ENCODE results near the gene TBC1D14. TPM values are rescaled to one million over a fixed set of nuclear protein-coding genes. Genes with fewer than 3 reads are reported as not detected.
"Not testable (repeated sequence)": the region's sequence is repeated elsewhere in the genome, so short reads cannot be mapped to it uniquely, and the experiment has no call there.

Gene TBC1D14
- polyA plus RNA-seq, 1 donor from 2014 or later: 28.2 TPM

DNA sequence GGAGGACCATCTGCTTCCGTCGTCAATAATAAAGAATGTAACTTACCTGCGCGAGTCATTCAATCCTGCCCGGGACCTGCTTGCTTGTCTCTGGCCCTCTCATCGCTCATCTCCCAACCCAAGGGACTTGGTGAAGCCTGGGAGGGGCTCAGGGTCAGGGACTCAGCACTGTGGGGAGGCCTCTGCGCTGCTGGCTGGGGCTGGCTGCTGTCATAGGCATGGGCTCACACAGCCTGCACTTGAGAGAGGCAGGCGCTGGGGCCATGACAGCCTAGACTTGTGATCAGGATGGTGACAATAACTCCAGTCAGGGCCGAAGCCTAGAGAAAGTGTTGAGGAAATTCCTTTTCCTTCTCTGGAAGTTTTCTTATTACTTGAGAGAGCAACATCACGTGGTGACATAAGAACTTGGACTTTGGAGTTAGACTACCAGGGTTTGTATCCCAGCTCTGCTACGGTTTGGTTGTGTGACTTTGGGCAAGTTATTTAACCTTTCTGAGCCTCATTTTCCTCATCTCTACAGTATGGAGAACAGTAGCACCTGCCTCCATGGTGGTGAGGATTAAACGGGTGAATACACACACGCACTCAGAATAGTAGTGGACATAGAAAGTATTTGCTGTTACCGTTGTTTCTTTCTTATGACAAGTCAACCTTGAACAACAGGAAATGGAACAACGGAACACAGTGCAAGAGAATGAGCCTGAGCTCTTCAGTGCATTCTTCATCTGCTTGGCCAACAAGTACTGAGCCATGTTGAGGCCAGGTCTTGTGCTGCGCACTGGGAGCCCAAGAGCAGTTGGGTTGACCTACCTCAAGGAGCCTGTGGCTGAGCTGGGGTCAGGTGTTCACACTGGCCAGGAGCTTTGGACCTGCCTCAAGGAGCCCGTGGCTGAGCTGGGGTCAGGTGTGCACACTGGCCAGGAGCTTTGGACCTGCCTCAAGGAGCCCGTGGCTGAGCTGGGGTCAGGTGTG is 60.5 kb downstream of the TBC1D14 start:
- Mint-ChIP-seq H3K4me3 (peak overlapping the region in 2 of 4 donors; percentile 51 to 76), H3K27ac (peak overlapping the region in 2 of 3 donors; percentile 67 to 87), H3K4me1 (peaks cover 25 to 32% (median 30%) of the 10 kb centered on the region in 3 donors), H3K27me3 (no peaks in the 10 kb centered on the region), H3K9me3 (no peaks in the 10 kb centered on the region), H3K36me3 (no peaks in the 10 kb centered on the region)

DNA sequence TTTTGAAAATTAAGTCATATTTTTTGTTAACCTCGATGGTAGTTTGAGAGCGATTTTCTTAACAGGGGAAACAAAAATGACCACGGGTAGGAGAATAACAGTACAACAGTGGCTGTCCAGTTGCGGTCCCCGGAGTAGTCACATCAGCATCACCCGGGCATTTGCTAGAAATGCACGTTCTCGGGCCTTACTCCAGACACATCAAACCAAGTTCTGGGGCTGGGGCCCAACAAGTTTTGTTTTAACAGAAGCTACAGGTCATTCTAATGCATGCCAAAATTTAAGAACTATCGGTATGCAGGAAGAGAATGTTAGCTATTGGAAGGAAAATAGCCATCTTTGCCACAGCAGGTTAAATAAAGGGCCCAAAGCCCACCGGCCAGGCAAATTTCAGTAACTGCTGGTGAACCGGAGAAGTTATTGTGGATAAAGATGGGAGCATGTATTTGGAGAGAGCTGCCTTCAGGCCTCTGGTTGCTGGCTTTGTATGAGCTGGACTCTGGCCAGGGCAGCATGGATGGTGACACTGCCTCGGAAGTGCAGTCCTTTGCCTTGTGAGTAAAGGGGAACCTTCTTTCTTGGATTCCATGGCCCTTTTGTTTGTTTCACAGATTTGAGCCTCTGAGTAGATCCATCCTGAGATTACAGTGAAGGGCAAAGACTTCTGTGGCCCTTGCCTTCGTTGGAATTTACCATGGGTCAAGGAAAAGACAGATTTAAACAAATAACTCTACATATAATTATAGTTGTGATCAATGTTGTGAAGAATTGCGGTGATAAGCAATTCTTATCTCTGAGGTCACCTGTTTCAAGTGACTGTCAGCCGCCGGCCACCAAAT is 62.1 kb downstream of the TBC1D14 start:
- Mint-ChIP-seq H3K4me1 (peaks cover 20 to 28% (median 25%) of the 10 kb centered on the region in 3 donors), H3K4me3 (no peak overlapping the region), H3K9me3 (no peaks in the 10 kb centered on the region), H3K36me3 (peaks cover 2% of the 10 kb centered on the region), H3K27ac (peak overlapping the region in 1 of 3 donors; percentile 58), H3K27me3 (no peaks in the 10 kb centered on the region)

DNA sequence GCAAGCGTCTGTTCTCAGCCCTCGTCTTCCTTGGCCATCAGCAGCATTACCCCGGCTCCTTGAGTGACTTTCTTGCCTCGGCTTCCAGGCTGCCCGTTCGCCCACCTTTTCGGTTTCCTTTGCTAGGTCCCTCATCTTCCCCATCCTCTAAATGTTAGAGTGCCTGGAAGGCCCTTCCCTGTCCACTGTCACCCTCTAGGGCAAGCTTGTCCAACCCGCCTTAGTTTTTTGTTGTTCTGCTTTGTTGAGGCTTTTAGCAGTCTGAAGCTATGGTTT is 62.7 kb downstream of the TBC1D14 start:
- Mint-ChIP-seq H3K36me3 (peaks cover 2% of the 10 kb centered on the region), H3K27ac (peak overlapping the region in 2 of 3 donors; percentile 42 to 58), H3K4me1 (peaks cover 20 to 28% (median 25%) of the 10 kb centered on the region in 3 donors), H3K27me3 (no peaks in the 10 kb centered on the region), H3K9me3 (no peaks in the 10 kb centered on the region), H3K4me3 (no peak overlapping the region)

DNA sequence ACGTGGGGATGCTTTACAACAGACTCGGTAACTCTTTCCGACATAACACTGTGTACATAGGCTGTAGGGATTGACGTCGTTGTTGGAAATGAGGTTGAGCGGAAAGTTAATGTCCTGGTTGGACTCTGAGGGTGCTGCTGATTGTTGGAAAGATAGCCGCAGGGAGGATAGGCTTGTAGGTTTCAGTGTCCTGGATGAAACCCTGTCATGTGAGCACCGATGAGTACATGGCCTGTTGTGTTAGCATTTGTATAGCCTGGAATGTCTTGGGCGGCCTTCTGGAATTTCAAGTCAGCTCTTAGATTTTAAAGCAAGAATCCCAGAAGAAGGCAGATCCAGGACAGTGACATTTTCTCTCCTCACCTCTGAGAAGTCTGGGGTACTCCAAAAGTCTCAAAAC is 63.3 kb downstream of the TBC1D14 start:
- H3K36me3 Mint-ChIP-seq: peaks cover 2% of the 10 kb centered on the region
- H3K27me3 Mint-ChIP-seq: no peaks in the 10 kb centered on the region
- no peak overlapping the region for H3K4me3 Mint-ChIP-seq
- H3K4me1 Mint-ChIP-seq: peaks cover 20 to 28% (median 25%) of the 10 kb centered on the region in 3 donors
- H3K9me3 Mint-ChIP-seq: no peaks in the 10 kb centered on the region
- H3K27ac Mint-ChIP-seq: no peak overlapping the region

DNA sequence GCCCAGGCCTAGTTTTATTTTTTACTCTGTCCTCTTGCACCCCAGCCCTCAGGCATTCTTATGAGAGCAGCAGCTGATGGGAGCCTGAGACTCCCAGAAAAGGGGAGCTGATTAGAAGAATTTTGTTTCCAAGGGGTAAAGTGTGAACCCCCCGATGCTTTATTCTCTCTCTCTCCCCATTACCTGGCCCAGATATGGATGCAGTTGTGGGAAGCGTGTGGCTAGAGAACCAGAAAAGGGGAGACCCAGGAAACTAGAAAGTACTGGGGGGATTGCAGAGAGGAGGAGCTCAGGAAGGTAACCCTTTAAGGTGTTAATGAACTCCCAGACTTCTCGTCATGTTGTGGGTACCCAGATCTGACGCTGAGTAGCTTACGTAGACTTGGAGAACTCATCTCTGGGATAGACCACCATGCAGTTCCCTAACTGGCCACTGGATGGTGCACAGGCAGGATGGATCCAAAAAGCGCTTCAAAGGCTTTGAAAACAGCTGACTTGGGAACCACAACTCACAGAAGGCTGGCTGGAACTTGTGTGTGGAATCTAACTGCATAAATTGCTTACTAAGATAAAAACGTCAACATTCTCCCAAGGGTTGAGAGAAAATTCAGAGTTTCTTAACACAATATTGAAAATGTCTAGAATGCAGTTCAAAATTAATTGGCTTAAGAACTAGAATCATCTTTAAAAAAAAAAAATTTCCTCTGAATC is 64.7 kb downstream of the TBC1D14 start:
- no peaks in the 10 kb centered on the region for H3K9me3 Mint-ChIP-seq
- peak overlapping the region in 2 of 4 donors; percentile 5 to 57 for H3K4me3 Mint-ChIP-seq
- no peaks in the 10 kb centered on the region for H3K27me3 Mint-ChIP-seq
- peaks cover 16 to 28% (median 22%) of the 10 kb centered on the region in 3 donors for H3K4me1 Mint-ChIP-seq
- H3K36me3 Mint-ChIP-seq: peaks cover 2% of the 10 kb centered on the region
- H3K27ac Mint-ChIP-seq: peak overlapping the region in 2 of 3 donors; percentile 47 to 73

DNA sequence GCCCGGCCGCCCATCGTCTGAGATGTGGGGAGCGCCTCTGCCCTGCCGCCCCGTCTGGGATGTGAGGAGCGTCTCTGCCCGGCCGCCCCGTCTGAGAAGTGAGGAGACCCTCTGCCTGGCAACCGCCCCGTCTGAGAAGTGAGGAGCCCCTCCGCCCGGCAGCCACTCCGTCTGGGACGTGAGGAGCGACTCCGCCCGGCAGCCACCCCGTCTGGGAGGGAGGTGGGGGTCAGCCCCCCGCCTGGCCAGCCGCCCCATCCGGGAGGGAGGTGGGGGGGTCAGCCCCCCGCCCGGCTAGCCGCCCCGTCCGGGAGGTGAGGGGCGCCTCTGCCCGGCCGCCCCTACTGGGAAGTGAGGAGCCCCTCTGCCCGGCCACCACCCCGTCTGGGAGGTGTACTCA is 68.2 kb downstream of the TBC1D14 start:
- peaks cover 7 to 19% (median 17%) of the 10 kb centered on the region in 3 donors for H3K4me1 Mint-ChIP-seq
- H3K27me3 Mint-ChIP-seq, H3K27ac Mint-ChIP-seq, H3K9me3 Mint-ChIP-seq, H3K36me3 Mint-ChIP-seq, H3K4me3 Mint-ChIP-seq: not testable (repeated sequence)

DNA sequence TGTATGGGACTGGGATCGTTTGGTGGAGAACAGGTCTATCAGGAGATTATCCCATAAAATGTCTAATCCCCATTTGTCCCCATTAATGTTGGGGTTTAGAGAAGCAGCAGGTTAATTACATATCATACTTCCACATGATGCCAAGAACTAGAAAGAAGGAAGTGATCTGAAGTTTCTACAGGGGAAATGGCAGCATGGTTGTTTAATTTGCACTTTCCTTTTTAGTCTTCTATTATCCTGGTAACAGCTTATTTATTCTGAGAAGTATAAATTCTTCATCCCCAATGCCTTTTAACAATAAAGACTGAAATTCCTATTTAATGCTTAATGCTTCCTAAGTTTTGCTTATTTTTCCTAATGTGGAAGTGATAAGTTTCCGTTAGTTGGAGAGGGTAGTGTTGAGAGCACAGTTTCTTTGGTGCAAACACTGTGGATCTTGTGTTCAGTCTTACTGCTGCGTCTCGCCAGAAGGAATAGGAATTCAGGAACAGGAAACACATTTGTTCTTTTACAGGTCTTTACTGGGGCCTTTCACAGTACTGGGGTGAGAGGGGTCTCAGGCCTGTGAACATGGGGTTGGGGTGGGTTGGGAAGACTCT is 74.0 kb downstream of the TBC1D14 start:
- H3K4me3 Mint-ChIP-seq: peak overlapping the region in 1 of 4 donors; percentile 78
- H3K27me3 Mint-ChIP-seq: no peaks in the 10 kb centered on the region
- peaks cover 33 to 48% (median 47%) of the 10 kb centered on the region in 3 donors for H3K4me1 Mint-ChIP-seq

DNA sequence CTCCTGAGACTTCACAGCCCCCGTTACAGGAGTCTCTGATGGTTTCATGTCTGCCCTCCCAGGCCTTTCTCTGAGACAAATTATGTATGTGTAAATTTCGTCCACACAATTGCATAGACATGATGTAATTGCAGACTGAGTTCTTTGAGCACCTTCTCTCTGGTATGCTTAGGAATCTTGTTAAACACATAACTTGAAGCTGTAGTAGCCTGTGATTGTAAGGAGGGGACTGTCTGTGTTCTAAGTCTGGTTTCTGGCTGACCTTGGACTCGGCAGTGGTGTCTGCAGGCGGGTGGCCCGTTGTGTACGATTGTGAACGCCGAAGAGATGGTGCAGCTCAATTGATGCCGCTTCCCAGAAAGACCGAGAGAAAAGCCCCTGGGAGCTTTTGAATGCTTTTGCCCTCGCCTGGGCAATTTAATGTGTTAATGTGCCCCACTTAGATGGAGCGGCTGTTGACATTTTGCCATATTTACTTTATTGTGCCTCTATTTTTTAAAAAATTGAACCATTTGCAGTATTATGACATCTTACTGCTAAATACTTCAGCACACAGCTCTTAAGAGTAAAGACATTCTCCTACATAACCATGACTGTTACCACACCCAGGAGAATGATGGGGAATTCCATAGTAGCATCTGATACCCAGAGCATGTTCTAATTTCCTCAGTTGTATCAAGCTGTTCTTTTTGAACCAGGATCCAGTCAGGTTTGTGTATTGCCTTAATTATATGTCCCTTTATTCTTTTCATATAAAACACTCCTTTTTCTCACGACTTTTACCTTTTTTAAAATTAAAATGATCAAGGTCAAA is 75.2 kb downstream of the TBC1D14 start:
- H3K4me1 Mint-ChIP-seq: peaks cover 42 to 56% (median 53%) of the 10 kb centered on the region in 3 donors
- no peaks in the 10 kb centered on the region for H3K9me3 Mint-ChIP-seq
- H3K27me3 Mint-ChIP-seq: no peaks in the 10 kb centered on the region
- H3K4me3 Mint-ChIP-seq: peak overlapping the region; percentile 39 to 99 (median 97)
- peak overlapping the region; percentile 51 to 98 (median 91) for H3K27ac Mint-ChIP-seq
- peaks cover 3% of the 10 kb centered on the region for H3K36me3 Mint-ChIP-seq

More for the DNA sequence above, 74.0 kb downstream of the TBC1D14 start:
- Mint-ChIP-seq H3K9me3 (no peaks in the 10 kb centered on the region), H3K27ac (peak overlapping the region in 2 of 3 donors; percentile 25 to 46), H3K36me3 (peaks cover 3% of the 10 kb centered on the region)

DNA sequence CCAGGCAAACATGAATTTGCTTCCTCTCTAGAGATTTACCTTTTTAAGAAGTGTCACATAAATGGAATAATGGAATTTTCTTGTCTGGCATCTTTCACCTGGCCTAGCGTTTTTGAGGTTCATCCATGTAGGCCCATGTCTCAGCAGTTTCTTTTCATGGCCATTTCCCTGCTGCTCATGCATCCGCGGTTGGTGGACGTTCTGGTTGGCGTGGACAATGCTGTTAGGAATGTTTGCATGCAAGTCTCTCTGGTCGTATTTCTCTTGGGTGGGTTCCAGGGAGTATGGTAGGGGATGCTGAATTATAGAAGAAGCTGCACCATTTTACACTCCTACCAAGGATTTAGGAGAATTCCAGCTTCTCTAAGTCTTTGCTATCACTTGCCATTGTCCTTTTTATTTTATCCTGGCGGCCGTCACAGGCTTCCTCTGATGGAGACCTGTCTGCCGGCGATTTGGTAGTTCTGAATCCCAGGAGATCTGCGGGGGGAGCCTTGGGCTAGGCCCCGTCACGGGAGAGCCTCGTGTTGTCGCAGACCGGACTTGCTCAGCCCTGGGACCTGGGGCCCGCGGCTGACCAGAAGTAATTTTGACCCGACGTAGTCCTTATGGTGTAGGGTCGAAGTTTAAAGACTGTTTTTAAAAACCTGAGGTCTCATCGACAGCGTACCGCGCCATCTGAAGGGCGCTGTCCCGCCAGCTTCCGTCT is 76.6 kb downstream of the TBC1D14 start:
- Mint-ChIP-seq H3K27me3 (no peaks in the 10 kb centered on the region), H3K9me3 (no peaks in the 10 kb centered on the region), H3K27ac (peak overlapping the region; percentile 91 to 99 (median 98)), H3K4me3 (peak overlapping the region; percentile 95 to 99 (median 97)), H3K4me1 (peaks cover 42 to 62% (median 60%) of the 10 kb centered on the region in 3 donors), H3K36me3 (peaks cover 3% of the 10 kb centered on the region)

DNA sequence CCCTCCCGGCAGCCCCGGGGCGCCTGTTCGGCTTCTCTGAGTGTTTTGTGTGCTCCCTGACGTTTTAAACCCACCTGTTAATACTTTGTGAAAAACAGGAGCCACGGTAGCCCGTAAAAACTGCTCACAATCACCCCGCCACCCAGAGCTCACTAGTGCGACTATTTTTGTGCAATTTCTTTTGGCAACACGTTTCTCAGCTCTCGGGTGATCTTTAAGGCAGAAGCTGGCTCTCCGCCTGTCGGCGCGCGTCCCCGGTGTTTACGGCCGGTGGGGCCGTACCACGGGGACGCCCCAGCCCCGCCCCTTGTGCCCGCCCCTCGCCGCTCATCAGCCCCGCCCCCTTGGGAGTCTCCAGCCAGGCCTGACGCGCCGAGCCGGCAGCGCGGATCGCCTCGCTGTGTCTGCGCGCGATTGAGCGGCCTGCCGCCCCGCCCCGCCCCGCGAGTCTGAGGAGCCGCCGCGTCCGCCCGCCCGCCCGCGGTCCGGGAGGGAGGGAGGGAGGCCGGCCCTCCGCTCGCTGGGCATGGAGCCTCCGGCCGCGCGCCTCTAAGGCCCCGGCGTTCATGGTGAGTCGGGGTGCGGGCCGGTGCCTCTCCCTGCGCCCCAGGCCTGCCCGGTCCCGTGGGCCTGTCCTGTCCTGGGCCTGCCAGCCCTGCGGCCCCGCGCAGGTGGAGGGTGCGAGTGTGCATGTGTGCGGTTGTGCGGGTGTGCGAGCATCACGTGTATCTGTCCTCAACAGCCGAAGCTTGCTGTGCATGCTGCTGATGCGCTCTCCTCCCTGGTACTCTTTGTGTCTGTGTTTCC is 77.4 kb downstream of the TBC1D14 start:
- no peaks in the 10 kb centered on the region for H3K9me3 Mint-ChIP-seq
- no peaks in the 10 kb centered on the region for H3K27me3 Mint-ChIP-seq
- peak overlapping the region; percentile 91 to 99 (median 98) for H3K27ac Mint-ChIP-seq
- H3K36me3 Mint-ChIP-seq: peaks cover 3% of the 10 kb centered on the region
- H3K4me1 Mint-ChIP-seq: peaks cover 46 to 69% (median 68%) of the 10 kb centered on the region in 3 donors
- H3K4me3 Mint-ChIP-seq: peak overlapping the region; percentile 95 to 99 (median 97)

DNA sequence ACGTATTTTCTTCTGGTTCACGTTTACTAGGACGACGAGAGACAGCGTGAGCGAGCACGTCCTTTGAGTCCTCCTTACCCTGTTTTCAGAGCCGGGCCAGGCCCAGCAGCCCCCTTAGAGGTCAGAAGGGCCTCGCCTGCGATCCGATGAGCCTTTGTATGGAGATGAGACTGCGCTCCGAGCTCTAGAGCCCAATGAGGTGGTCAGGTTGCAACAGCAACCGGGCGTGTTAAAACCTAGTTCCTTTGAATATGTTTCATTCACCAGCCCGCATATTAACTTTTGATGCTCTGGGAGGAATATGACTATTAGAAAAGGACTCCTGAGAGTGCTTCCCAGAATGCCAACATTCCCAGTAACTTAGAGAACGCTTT is 77.9 kb downstream of the TBC1D14 start:
- Mint-ChIP-seq H3K4me3 (peak overlapping the region; percentile 94 to 99 (median 96)), H3K36me3 (peaks cover 3% of the 10 kb centered on the region), H3K27me3 (no peaks in the 10 kb centered on the region), H3K4me1 (peaks cover 48 to 72% (median 71%) of the 10 kb centered on the region in 3 donors), H3K27ac (peak overlapping the region; percentile 63 to 91 (median 90)), H3K9me3 (no peaks in the 10 kb centered on the region)

DNA sequence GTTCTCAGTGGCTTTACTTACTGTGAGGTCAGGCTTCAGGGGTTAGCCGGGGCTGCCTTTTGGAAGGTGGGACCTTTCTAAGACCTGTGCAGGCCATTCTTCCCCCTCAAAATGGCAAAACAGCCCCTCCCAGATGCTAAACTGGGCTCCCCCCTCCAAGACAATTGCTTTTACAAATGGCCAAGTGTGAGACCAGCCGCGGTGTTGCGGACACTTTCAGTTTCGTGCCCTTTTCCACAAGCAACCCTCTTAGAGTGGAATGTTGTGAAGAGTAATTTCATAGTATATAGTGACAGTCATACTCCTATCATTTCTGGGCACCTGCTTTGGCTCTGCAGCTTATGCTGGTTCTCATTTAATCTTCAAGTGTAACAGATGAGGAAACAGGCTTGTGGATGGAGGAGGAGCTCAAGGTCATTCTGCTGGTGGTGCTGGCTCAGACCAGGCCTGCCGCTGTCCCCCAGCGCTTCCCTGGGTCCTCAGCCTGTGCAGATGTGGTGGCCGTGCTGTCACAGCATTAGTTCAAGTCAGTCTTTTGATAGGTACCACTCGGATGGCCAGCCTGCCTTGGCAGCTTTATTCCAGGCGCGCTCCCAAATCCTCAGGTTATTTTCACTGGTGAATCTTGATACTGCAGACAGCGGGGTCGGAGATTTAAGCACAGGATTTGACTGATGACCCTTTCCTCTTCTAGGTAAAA is 78.5 kb downstream of the TBC1D14 start:
- Mint-ChIP-seq H3K4me1 (peaks cover 53 to 77% (median 75%) of the 10 kb centered on the region in 3 donors), H3K4me3 (peak overlapping the region; percentile 94 to 99 (median 96)), H3K27me3 (no peaks in the 10 kb centered on the region), H3K27ac (peak overlapping the region in 2 of 3 donors; percentile 63 to 91), H3K36me3 (peaks cover 5% of the 10 kb centered on the region), H3K9me3 (no peaks in the 10 kb centered on the region)

Data from IgD-negative memory B cell (primary cell).